T1000 (cell line): Measurements from ENCODE around the gene ATP11A.
"Not testable (repeated sequence)": the region's sequence is repeated elsewhere in the genome, so short reads cannot be mapped to it uniquely, and the experiment has no call there.

ENCODE experiments used
- DNase-seq: peaks from one replicate; lab custom pipeline; 2025; ENCODE audit warnings: mixed read lengths; lab: John Stamatoyannopoulos, UW

Gene ATP11A

GRCh38 chr13:112863356-112863755 is 173.5 kb downstream of the ATP11A start:
- not testable (repeated sequence) for DNase-seq

- DNase-seq: not testable (repeated sequence)
Measured at GRCh38 chr13:112865478-112865877, 175.6 kb downstream of the ATP11A start.

GRCh38 chr13:112867301-112867711 is 177.5 kb downstream of the ATP11A start:
- no peak for DNase-seq

GRCh38 chr13:112868308-112868707 is 178.5 kb downstream of the ATP11A start:
- no peak for DNase-seq

- DNase-seq: no peak
Measured at GRCh38 chr13:112869202-112870050, 179.6 kb downstream of the ATP11A start.

- DNase-seq: no peak
Measured at GRCh38 chr13:112870051-112870331, 180.2 kb downstream of the ATP11A start.

GRCh38 chr13:112870737-112871287 is 181.0 kb downstream of the ATP11A start:
- no peak for DNase-seq

- DNase-seq: no peak
Measured at GRCh38 chr13:112871742-112872141, 181.9 kb downstream of the ATP11A start.

- DNase-seq: not testable (repeated sequence)
Measured at GRCh38 chr13:112872657-112873631, 183.1 kb downstream of the ATP11A start.

- DNase-seq: no peak
Measured at GRCh38 chr13:112873851-112874750, 184.3 kb downstream of the ATP11A start.

- no peak for DNase-seq
Measured at GRCh38 chr13:112874751-112875300, 185.0 kb downstream of the ATP11A start.

GRCh38 chr13:112875627-112876026 is 185.8 kb downstream of the ATP11A start:
- no peak for DNase-seq

- no peak for DNase-seq
Measured at GRCh38 chr13:112876305-112877000, 186.6 kb downstream of the ATP11A start.

GRCh38 chr13:112877066-112877465 is 187.2 kb downstream of the ATP11A start:
- DNase-seq: no peak

- DNase-seq: no peak
Measured at GRCh38 chr13:112877539-112877938, 187.7 kb downstream of the ATP11A start.

- no peak for DNase-seq
Measured at GRCh38 chr13:112877976-112878955, 188.4 kb downstream of the ATP11A start.

GRCh38 chr13:112879283-112879833 is 189.5 kb downstream of the ATP11A start:
- DNase-seq: no peak

GRCh38 chr13:112880221-112880641 is 190.4 kb downstream of the ATP11A start:
- DNase-seq: no peak

- no peak for DNase-seq
Measured at GRCh38 chr13:112880976-112881540, 191.2 kb downstream of the ATP11A start.
